Fibroblast of the aortic adventitia (primary cell): ENCODE measurements around the gene ADGRD1. TPM values are rescaled to one million over a fixed set of nuclear protein-coding genes. Genes with fewer than 3 reads are reported as not detected.

Experiments
- DNase-seq: peaks from one replicate; pipeline ENCODE4 v3.0.0-alpha.2; 2010; ENCODE audit warnings: low read depth
- H3K4me3 ChIP-seq: 2 replicates; pipeline ENCODE4 v1.5.1; 2011; ENCODE audit warnings: low read depth, mild to moderate bottlenecking, control low read depth, low read length, moderate library complexity
- total RNA-seq: library from RNA; depleted of rRNA; stranded (reverse); fragments of >200 nt; gene quantifications from 2 replicates; pipeline ENCODE4 v1.2.3, GENCODE V29; 2012; ENCODE audit warnings: low replicate concordance
- TF ChIP-seq, protein P1 (sequence below): IDR thresholded peaks from 2 replicates; pipeline ENCODE4 v1.5.1; 2011; ENCODE audit warnings: mild to moderate bottlenecking, low read length, control low read depth, inconsistent platforms; ENCODE audit not compliant: insufficient read depth

Gene ADGRD1
- total RNA-seq, 1 donor, result 1.2 TPM

GRCh38 chr12:131105351-131105735 lies 151.6 kb downstream of the ADGRD1 start:
- DNase-seq, result no peak
- no peak overlapping the region for H3K4me3 ChIP-seq
- TF ChIP-seq, protein P1, sequence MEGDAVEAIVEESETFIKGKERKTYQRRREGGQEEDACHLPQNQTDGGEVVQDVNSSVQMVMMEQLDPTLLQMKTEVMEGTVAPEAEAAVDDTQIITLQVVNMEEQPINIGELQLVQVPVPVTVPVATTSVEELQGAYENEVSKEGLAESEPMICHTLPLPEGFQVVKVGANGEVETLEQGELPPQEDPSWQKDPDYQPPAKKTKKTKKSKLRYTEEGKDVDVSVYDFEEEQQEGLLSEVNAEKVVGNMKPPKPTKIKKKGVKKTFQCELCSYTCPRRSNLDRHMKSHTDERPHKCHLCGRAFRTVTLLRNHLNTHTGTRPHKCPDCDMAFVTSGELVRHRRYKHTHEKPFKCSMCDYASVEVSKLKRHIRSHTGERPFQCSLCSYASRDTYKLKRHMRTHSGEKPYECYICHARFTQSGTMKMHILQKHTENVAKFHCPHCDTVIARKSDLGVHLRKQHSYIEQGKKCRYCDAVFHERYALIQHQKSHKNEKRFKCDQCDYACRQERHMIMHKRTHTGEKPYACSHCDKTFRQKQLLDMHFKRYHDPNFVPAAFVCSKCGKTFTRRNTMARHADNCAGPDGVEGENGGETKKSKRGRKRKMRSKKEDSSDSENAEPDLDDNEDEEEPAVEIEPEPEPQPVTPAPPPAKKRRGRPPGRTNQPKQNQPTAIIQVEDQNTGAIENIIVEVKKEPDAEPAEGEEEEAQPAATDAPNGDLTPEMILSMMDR, result no peak

GRCh38 chr12:131105736-131106348 lies 152.1 kb downstream of the ADGRD1 start:
- DNase-seq, result no peak

DNA sequence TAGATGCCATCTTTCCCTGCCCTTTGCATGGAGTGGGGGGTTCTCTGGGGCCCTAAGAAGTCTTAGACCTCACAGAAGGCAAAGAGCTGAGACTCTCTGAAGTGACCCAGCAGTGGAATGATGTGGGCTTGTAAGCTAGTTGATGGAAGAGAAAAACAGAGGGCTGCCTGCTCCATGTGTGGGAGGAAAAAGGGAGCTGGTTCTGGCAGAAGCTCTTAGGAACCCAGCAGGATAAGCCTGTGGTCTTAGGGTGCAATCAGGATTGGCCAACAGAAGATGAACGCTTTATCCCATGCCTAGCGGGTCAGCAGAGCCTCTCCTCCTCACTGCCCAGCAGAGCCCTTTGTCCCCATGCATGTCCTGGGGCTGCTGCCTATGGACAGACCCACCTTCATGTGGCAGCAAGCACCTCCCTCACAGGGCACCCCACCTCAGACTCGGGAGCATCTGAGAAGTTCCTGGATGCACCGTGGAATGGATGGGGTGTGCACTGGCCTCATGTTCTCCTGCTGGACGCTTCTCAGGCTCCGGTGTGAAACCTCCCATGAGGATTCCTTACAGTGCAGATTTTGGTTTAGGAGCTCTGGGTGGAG lies 152.7 kb downstream of the ADGRD1 start:
- H3K4me3 ChIP-seq, result no peak overlapping the region
- TF ChIP-seq, protein P1, result no peak

More at GRCh38 chr12:131105736-131106348, 152.1 kb downstream of the ADGRD1 start:
- H3K4me3 ChIP-seq, result no peak overlapping the region
- TF ChIP-seq, protein P1, result no peak

GRCh38 chr12:131108177-131108955 lies 154.7 kb downstream of the ADGRD1 start:
- DNase-seq, result no peak
- no peak overlapping the region for H3K4me3 ChIP-seq
- TF ChIP-seq, protein P1, result no peak

More for the DNA sequence above, 152.7 kb downstream of the ADGRD1 start:
- DNase-seq, result no peak

DNA sequence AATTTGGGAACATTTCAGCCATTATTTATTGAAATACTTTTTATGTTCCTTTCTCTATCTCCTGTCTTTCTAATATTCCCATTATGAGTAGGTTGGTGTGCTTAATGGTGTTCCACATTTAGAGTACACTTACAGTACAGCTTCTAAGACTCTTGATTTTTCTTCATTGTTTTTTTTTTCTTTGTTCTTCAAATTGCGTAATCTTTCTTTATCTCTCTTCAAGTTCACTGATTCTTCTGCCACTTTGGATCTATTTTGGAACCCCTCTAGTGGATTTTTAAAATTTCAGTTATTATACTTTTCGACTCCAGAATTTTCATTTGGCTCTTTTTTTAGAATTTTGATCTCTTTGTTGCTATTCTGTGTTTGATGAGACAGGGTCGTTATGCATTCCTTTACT lies 157.7 kb downstream of the ADGRD1 start:
- DNase-seq, result no peak
- no peak overlapping the region for H3K4me3 ChIP-seq
- TF ChIP-seq, protein P1, result no peak

DNA sequence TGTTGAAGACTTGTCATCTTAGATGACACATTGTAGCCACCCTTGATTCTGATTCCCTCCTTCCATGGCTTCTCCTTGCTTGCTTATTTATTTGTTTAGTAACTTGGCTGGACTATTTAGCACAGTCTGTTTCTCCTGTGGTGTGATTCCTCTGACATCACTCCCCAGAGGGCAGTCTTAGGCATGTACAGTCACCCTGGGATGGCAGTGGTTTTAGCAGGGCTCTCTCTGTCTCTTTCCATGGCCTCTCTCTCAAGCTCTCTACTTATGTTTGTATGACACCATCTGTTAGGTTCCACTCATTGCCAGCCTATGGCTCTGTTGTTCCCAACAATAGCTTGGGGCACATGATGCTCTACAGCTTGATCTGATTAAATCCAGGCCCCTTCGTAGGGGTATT lies 158.3 kb downstream of the ADGRD1 start:
- no peak for DNase-seq
- TF ChIP-seq, protein P1, result no peak
- no peak overlapping the region for H3K4me3 ChIP-seq
